PFSK-1 (cell line): Measurements from ENCODE around the gene DEGS2.

ENCODE experiments used
- FOXP2 ChIP-seq: optimal IDR thresholded peaks from 2 replicates; pipeline ENCODE3; 2011; ENCODE audit warnings: borderline replicate concordance, control low read depth, inconsistent platforms; ENCODE audit not compliant: insufficient read depth; ENCODE audit errors: extremely low read length, extremely low read depth
- POLR2AphosphoS5 ChIP-seq: IDR thresholded peaks from 2 replicates; pipeline ENCODE4 v1.6.1; 2012; ENCODE audit warnings: low read depth, mild to moderate bottlenecking, control low read depth, low read length, moderate library complexity
- REST ChIP-seq, 2 experiments: IDR thresholded peaks; 2 replicates each; pipeline versions ENCODE4 v1.6.1 to v1.8.0; 2011 to 2012; ENCODE audit warnings: low read depth in 2 of 2, low read length in 2 of 2, control low read depth in 1 of 2, inconsistent platforms in 1 of 2, mild to moderate bottlenecking in 1 of 2, moderate library complexity in 1 of 2; ENCODE audit not compliant: insufficient read depth in 1 of 2
- SIN3A ChIP-seq: IDR thresholded peaks from 2 replicates; pipeline ENCODE4 v1.6.1; 2012; ENCODE audit warnings: mild to moderate bottlenecking, low read length, moderate library complexity, borderline replicate concordance; ENCODE audit not compliant: insufficient read depth
- TAF1 ChIP-seq: IDR thresholded peaks from 2 replicates; pipeline ENCODE4 v1.6.1; 2012; ENCODE audit warnings: low read length, control low read depth, borderline replicate concordance; ENCODE audit not compliant: insufficient read depth

The DEGS2 gene

DNA sequence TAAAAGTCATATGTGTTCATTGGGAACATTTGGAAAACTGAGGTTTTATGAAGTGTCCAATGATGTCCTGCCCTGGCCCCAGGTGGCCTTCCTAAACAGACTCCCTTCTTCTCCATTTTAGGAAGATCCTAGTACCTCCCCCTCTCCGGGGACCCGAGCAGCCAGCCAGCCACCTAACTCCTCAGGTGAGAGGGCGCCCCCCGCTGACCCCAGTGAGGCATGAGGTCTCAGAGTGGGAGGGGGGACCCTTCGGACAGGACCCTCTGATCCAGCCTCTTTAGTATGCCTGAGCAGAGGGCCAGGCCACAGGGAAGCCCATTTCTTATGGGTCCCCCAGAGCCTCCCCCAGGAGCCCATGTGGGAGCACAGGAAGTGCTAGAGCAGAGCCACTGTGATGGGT is 23.7 kb downstream of the DEGS2 start:
- no peak for TF ChIP-seq REST (IDR thresholded peaks at IDR 0.05; ENCODE audit: insufficient read depth in 1 of 2, low read depth in 2 of 2, low read length in 2 of 2)
- no peak for TF ChIP-seq FOXP2
- no peak for TF ChIP-seq TAF1
- no peak for TF ChIP-seq SIN3A
- no peak for TF ChIP-seq POLR2AphosphoS5

DNA sequence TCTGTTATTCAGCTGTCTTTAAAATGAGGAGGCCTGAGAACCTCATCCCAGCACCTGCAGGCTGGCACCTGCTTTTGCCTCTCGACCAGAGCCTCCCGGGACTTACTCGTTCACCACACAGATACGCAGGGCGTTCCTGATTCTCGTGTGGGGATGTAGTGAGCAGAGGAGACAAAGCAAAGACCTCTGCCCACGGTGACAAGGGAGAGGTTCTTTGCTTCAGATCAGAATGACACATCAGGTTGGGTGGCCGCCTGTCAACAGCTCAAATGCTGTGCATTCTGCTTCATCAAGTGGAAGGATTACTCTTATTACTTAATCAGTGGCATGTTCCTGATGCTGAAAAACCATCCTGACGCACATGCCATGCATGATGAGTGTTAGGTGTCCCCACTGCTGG is 24.4 kb downstream of the DEGS2 start:
- TF ChIP-seq REST (IDR thresholded peaks at IDR 0.05; ENCODE audit: insufficient read depth in 1 of 2, low read depth in 2 of 2, low read length in 2 of 2) (no peak), TAF1 (no peak), POLR2AphosphoS5 (no peak), FOXP2 (no peak), SIN3A (no peak)

GRCh38 chr14:100134586-100134985 is 24.9 kb downstream of the DEGS2 start:
- no peak for TF ChIP-seq TAF1
- no peak for TF ChIP-seq REST (IDR thresholded peaks at IDR 0.05; ENCODE audit: insufficient read depth in 1 of 2, low read depth in 2 of 2, low read length in 2 of 2)
- no peak for TF ChIP-seq SIN3A
- TF ChIP-seq POLR2AphosphoS5 = no peak
- TF ChIP-seq FOXP2 = no peak

- no peak for TF ChIP-seq POLR2AphosphoS5
- no peak for TF ChIP-seq SIN3A
- no peak for TF ChIP-seq REST (IDR thresholded peaks at IDR 0.05; ENCODE audit: insufficient read depth in 1 of 2, low read depth in 2 of 2, low read length in 2 of 2)
- TF ChIP-seq TAF1 = no peak
- TF ChIP-seq FOXP2 = no peak
Observed at GRCh38 chr14:100132903-100133510, 26.4 kb downstream of the DEGS2 start.
